ENCODE results near the gene CLIC6. TPM values are rescaled to one million over a fixed set of nuclear protein-coding genes. Genes with fewer than 3 reads are reported as not detected.
A peak's percentile ranks its signal among the peaks of the same experiment; 100 is the strongest.

The CLIC6 gene
- total and polyA plus RNA-seq, 2 experiments from 2014 or later, result 1.1 to 1.5 TPM

DNA sequence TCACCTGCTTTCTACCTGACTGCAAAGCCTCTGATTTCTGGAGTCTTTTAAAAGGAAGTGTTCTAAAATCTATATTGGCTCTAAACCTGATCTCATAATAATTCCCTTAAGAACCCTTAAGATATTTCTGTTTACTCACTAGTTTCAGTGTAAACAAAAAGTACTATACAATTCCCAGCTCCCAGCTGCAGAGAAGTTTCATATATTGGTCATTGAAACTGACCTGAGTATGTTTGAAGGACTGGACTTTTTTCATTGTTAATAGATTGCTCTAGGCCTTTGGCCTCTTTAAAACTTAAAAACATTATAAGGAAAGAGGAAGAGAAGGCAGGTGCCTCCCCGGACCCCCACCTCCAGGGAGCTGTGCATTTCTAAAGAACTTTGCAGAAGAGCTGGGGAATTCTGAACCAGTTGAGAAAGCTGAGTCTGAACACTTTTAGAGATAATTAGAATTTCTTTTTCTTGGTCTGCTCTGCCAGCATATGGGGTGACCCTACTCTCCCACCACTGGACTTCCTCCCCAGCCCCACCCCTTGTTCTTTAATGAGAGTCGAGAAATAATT lies 23.7 kb downstream of the CLIC6 start (continued):
- no peak for TF ChIP-seq ZNF462 (CRISPR knock-in tag; IDR thresholded peaks at IDR 0.05)
- TF ChIP-seq ZNF331 (CRISPR knock-in tag; IDR thresholded peaks at IDR 0.05; ENCODE audit: low read depth), result no peak

- ATAC-seq (peak; percentile 67), DNase-seq (ENCODE audit: low spot score) (peak; percentile 85)
- H3K27ac Mint-ChIP-seq, result no peak overlapping the region
- H3K27me3 Mint-ChIP-seq (ENCODE audit: insufficient read depth, low read depth, poor library complexity), result peaks cover 7% of the 10 kb centered on the region
- peaks cover 30% of the 10 kb centered on the region for H3K4me1 Mint-ChIP-seq
- H3K4me3 Mint-ChIP-seq, result no peak overlapping the region
- Histone ChIP-seq H3K4me3 (no peak overlapping the region), H3K9me2 (ENCODE audit: insufficient read depth) (peaks cover 7% of the 10 kb centered on the region; the same call in 1 of the 2 replicates), H3F3A (replicated peaks; ENCODE audit: low read depth) (no peaks in the 10 kb centered on the region), H3K4me2 (0 out of 2 replicates have a peak overlapping the region, but pooled peaks have one; percentile 0), H3K36me3 (ENCODE audit: insufficient read depth) (no peaks in the 10 kb centered on the region), H4K20me1 (replicated peaks; ENCODE audit: insufficient read depth) (no peaks in the 10 kb centered on the region), H3K79me2 (replicated peaks; ENCODE audit: insufficient read depth) (no peaks in the 10 kb centered on the region), H2AFZ (no peak overlapping the region), H3K4me1 (ENCODE audit: insufficient read depth) (peaks cover 20% of the 10 kb centered on the region), H3K27ac (ENCODE audit: low read depth) (no peak overlapping the region), H3K27me3 (ENCODE audit: insufficient read depth) (no peaks in the 10 kb centered on the region)
- H3K36me3 Mint-ChIP-seq (ENCODE audit: low read depth), result peaks cover 7% of the 10 kb centered on the region; the same call in 2 of the 3 replicates
- TF ChIP-seq, protein P1, sequence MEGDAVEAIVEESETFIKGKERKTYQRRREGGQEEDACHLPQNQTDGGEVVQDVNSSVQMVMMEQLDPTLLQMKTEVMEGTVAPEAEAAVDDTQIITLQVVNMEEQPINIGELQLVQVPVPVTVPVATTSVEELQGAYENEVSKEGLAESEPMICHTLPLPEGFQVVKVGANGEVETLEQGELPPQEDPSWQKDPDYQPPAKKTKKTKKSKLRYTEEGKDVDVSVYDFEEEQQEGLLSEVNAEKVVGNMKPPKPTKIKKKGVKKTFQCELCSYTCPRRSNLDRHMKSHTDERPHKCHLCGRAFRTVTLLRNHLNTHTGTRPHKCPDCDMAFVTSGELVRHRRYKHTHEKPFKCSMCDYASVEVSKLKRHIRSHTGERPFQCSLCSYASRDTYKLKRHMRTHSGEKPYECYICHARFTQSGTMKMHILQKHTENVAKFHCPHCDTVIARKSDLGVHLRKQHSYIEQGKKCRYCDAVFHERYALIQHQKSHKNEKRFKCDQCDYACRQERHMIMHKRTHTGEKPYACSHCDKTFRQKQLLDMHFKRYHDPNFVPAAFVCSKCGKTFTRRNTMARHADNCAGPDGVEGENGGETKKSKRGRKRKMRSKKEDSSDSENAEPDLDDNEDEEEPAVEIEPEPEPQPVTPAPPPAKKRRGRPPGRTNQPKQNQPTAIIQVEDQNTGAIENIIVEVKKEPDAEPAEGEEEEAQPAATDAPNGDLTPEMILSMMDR (conservative IDR thresholded peaks at IDR 0.05; ENCODE audit: low read depth in 2 of 2), result peak; percentile 83 to 90
- TF ChIP-seq ZNF331 (CRISPR knock-in tag; IDR thresholded peaks at IDR 0.05; ENCODE audit: low read depth), result no peak
- H3K9me3 Mint-ChIP-seq, result peaks cover 16% of the 10 kb centered on the region
Measured at GRCh38 chr21:34693192-34693810, 24.5 kb downstream of the CLIC6 start.

Data from GM23338 (cell line).